Epithelial cell of proximal tubule (primary cell): ENCODE measurements around the gene PKD1L1. TPM values are rescaled to one million over a fixed set of nuclear protein-coding genes. Genes with fewer than 3 reads are reported as not detected.

Source experiments
- DNase-seq: peaks from one replicate; pipeline ENCODE4 v3.0.0-alpha.2; 2011; ENCODE audit warnings: low read depth
- H3K4me3 ChIP-seq: 2 replicates; pipeline ENCODE4 v1.5.1; 2011; ENCODE audit warnings: low read depth, mild to moderate bottlenecking, low read length
- CTCF ChIP-seq: conservative IDR thresholded peaks from 2 replicates; pipeline ENCODE4 v1.5.1; 2012; ENCODE audit warnings: low read depth, mild to moderate bottlenecking, low read length
- total RNA-seq: library from RNA; depleted of rRNA; stranded (reverse); fragments of >200 nt; gene quantifications from 2 replicates; pipeline ENCODE4 v1.2.3, GENCODE V29; 2015

Gene PKD1L1
- total RNA-seq, 1 donor from 2014 or later: not detected

- TF ChIP-seq CTCF: no peak
- H3K4me3 ChIP-seq: no peak overlapping the region
- peak; percentile 40 for DNase-seq
These were observed 7.0 kb downstream of the PKD1L1 start for GRCh38 chr7:47941136-47941844.

GRCh38 chr7:47940088-47941013 is 7.9 kb downstream of the PKD1L1 start:
- DNase-seq: no peak
- no peak for TF ChIP-seq CTCF
- H3K4me3 ChIP-seq: no peak overlapping the region

- TF ChIP-seq CTCF: no peak
- no peak for DNase-seq
- no peak overlapping the region for H3K4me3 ChIP-seq
These were observed 8.7 kb downstream of the PKD1L1 start for GRCh38 chr7:47939425-47940036.

GRCh38 chr7:47938574-47939165 is 9.6 kb downstream of the PKD1L1 start:
- no peak for DNase-seq
- no peak overlapping the region for H3K4me3 ChIP-seq
- peak; percentile 8 for TF ChIP-seq CTCF

GRCh38 chr7:47937711-47938573 is 10.3 kb downstream of the PKD1L1 start:
- no peak for DNase-seq
- H3K4me3 ChIP-seq: no peak overlapping the region
- no peak for TF ChIP-seq CTCF
